Heart left ventricle (tissue), 13 donors: ENCODE measurements around the gene ELL.

Experiments
- POLR2A ChIP-seq, 2 donors: fragments of 450-650 bp; IDR thresholded peaks; one replicate each; pipeline ENCODE4 v1.6.1; 2017; ENCODE audit warnings: antibody characterized with exemption in 2 of 2, mild to moderate bottlenecking in 2 of 2, moderate library complexity in 2 of 2
- TF ChIP-seq, protein P1 (sequence below), 12 donors: fragments of 200-600 bp; sonication (generic) in 4 of 12; IDR thresholded peaks; one replicate each; pipeline versions ENCODE4 v1.5.0 to v1.8.0; 2018 to 2022; ENCODE audit warnings: antibody characterized with exemption in 12 of 12, mild to moderate bottlenecking in 5 of 12
- donor health status: ischemic (EF 13 %, LVEDD 7.1; RV severe dilation, severe dysfunction).
- donor health status: DM: no; HTN: yes; CAD: no.
- donor health status: DM: no; HTN: no; CAD: no.
- donor health status: ischemic (EF 25% LVEDD 6.9; RV normal size, moderate dysfunction).
- donor health status: ischemic (EF 25% LVEDD 5.7; RV mildly dilated, moderate dysfunction).
- donor health status: ischemic (EF 35%, LVEDD 5.7; RV mildly dilated, moderate dysfunction).
- donor health status: nonischemic (EF 11% LVEDD 7.7; RV severe dilation, severe dysfunction).
- donor health status: DM: yes; HTN: yes; CAD: no.
- donor health status: PGD.
- donor health status: ischemic (EF 29% LVEDD 5.4; RV normal size, mild dysfunction).
- donor health status: nonischemic (EF 23%, LVEDD 6.1; RV moderate dilation, normal function).

DNA sequence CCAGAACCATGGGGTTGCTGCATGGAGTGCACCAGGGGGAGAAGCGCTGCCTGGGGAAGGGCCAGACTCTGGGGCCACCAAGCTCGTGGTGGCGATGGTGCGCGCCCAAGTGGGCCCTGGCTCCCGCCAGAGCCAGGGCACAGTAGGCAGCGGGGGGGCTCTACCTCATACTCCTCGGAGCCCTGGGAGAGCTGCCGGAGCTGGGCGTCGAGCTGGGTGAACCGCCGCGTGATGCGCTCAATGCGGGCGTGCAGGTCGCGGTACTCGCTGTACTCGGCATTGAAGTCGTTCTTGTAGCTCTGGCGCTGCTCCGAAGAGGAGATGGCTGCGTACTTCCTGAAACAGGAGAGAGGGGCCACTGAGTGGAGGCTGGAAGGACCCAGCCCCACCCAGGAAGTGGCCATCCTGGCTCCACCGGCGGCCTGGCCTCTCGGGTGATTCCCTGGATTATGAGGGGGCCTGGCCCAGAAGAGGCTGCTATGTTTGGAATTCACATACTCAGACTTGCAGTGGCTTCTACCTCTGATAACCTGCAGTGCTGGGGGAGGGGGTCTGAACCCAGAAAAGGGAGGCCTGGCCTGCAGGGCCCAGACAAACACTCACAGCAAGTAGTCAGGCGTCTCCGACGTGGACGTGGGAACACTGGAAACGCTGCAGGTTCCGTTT lies 75.6 kb downstream of the ELL start:
- TF ChIP-seq, protein P1, sequence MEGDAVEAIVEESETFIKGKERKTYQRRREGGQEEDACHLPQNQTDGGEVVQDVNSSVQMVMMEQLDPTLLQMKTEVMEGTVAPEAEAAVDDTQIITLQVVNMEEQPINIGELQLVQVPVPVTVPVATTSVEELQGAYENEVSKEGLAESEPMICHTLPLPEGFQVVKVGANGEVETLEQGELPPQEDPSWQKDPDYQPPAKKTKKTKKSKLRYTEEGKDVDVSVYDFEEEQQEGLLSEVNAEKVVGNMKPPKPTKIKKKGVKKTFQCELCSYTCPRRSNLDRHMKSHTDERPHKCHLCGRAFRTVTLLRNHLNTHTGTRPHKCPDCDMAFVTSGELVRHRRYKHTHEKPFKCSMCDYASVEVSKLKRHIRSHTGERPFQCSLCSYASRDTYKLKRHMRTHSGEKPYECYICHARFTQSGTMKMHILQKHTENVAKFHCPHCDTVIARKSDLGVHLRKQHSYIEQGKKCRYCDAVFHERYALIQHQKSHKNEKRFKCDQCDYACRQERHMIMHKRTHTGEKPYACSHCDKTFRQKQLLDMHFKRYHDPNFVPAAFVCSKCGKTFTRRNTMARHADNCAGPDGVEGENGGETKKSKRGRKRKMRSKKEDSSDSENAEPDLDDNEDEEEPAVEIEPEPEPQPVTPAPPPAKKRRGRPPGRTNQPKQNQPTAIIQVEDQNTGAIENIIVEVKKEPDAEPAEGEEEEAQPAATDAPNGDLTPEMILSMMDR (IDR thresholded peaks at IDR 0.05), result no peak
- no peak for TF ChIP-seq POLR2A (IDR thresholded peaks at IDR 0.05)
